Subcutaneous abdominal adipose tissue (tissue), 5 donors: Measurements from ENCODE around the gene SLC30A2.

Experiments
- H3K27ac ChIP-seq: one replicate; pipeline ENCODE4 v1.7.0; 2013; ENCODE audit warnings: low read depth, mild to moderate bottlenecking, inconsistent platforms, low read length, moderate library complexity
- H3K27me3 ChIP-seq, 5 donors: one replicate each; pipeline ENCODE4 v1.7.0; 2013; ENCODE audit warnings: low read length in 5 of 5, inconsistent platforms in 1 of 5; ENCODE audit not compliant: control insufficient read depth in 5 of 5, insufficient read depth in 4 of 5
- H3K36me3 ChIP-seq, 5 donors: one replicate each; pipeline ENCODE4 v1.7.0; 2013; ENCODE audit warnings: low read length in 5 of 5; ENCODE audit not compliant: control insufficient read depth in 5 of 5, insufficient read depth in 5 of 5
- H3K4me1 ChIP-seq, 5 donors: one replicate each; pipeline ENCODE4 v1.7.0; 2013; ENCODE audit warnings: low read length in 5 of 5, mild to moderate bottlenecking in 3 of 5, moderate library complexity in 1 of 5; ENCODE audit not compliant: control insufficient read depth in 5 of 5, insufficient read depth in 5 of 5
- H3K4me3 ChIP-seq, 5 donors: one replicate each; pipeline ENCODE4 v1.7.0; 2013; ENCODE audit warnings: low read length in 5 of 5, low read depth in 1 of 5
- H3K9ac ChIP-seq, 5 donors: one replicate each; pipeline ENCODE4 v1.7.0; 2013; ENCODE audit warnings: low read length in 5 of 5, mild to moderate bottlenecking in 4 of 5, moderate library complexity in 3 of 5
- H3K9me3 ChIP-seq, 5 donors: one replicate each; pipeline ENCODE4 v1.7.0; 2013; ENCODE audit warnings: low read length in 5 of 5; ENCODE audit not compliant: control insufficient read depth in 5 of 5
- donor health status: healthy.
- donor health status: healthy.
- donor health status: healthy.
- donor health status: healthy.
- donor health status: healthy.

SLC30A2 gene

DNA sequence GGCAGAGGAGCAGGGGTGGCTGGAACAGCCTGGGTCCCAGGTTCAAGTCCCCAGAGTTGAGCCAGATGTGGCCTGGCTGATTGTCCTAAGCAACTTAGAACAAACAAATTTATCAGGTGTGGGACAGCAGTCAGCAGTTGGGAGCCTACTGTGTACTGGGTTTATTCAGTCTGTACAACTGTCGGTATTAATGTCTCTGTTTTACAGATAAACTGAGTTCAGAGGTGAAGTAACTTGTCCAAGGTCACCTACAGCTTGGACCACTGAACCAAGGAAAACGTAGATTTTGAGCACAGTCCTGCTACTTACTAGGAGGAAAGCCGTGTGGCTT is 36.1 kb upstream of the SLC30A2 start:
- Histone ChIP-seq H3K27me3 (peaks cover 6 to 17% (median 13%) of the 10 kb centered on the region in 5 donors), H3K9me3 (no peaks in the 10 kb centered on the region), H3K4me3 (no peak overlapping the region), H3K36me3 (no peaks in the 10 kb centered on the region), H3K9ac (no peak overlapping the region), H3K4me1 (no peaks in the 10 kb centered on the region), H3K27ac (no peak overlapping the region)

GRCh38 chr1:26081267-26082019 is 35.5 kb upstream of the SLC30A2 start:
- Histone ChIP-seq H3K36me3 (no peaks in the 10 kb centered on the region), H3K27me3 (peaks cover 6 to 18% (median 13%) of the 10 kb centered on the region in 5 donors), H3K9me3 (no peaks in the 10 kb centered on the region), H3K27ac (no peak overlapping the region), H3K9ac (no peak overlapping the region), H3K4me3 (no peak overlapping the region), H3K4me1 (no peaks in the 10 kb centered on the region)

DNA sequence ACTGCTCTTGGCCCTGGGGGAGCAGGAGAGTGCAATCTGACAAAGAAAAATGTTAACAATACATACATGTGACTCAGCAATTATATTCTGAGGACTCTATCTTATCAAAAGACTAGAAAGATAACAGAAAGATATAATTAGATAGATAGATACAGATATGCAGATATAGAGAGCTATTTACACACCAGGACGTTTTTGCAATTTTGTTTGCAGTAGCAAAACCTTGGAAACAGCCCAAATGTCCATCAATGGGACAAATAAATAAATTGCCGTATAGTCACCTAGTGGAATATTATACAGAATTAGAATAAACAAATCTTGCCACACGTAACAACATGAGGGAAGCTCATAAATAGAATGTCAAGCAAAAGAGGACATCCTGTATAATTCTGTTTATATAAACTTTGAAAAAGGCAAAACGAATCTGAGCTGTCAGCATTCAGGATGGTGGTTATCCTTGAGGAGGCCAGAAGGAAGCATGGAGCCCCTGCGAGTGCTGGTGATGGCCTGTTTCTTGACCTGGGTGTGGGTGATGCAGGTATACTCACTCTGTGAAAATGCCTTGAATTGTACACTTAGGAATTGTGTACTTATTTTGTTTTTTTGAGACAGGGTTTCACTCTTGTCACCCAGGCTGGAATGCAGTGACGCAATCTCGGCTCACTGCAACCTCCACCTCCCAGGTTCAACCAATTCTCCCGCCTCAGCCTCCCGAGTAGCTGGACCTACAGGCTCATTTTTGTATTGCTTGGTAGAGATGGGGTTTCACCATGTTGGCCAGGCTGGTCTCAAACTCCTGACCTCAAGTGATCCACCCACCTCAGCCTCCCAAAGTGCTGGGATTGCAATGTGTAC is 34.3 kb upstream of the SLC30A2 start:
- Histone ChIP-seq H3K9ac (no peak overlapping the region), H3K4me1 (no peaks in the 10 kb centered on the region), H3K36me3 (no peaks in the 10 kb centered on the region), H3K27ac (no peak overlapping the region), H3K9me3 (no peaks in the 10 kb centered on the region), H3K4me3 (no peak overlapping the region), H3K27me3 (peaks cover 9 to 30% (median 14%) of the 10 kb centered on the region in 5 donors)

DNA sequence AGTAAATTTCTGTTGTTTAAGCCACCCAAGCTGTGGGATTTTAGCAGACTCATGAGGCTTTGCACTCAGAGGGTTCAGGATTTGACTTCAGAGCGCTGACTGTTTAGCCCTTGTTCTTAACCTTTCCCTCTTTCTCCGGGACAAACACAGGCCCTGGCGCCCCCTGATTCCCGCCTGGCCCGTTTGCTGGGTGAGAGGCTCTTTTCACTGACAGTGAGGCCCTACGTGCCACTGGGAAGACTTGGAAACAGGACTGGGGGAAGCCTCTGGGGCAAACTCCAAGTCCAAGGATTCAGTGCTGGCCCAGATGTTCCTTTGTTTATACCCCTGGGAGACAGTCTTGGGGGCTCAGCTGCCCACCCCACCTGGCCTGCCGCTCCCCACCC is 33.3 kb upstream of the SLC30A2 start:
- Histone ChIP-seq H3K27me3 (peaks cover 6 to 28% (median 8%) of the 10 kb centered on the region in 5 donors), H3K9me3 (no peaks in the 10 kb centered on the region), H3K27ac (no peak overlapping the region), H3K9ac (no peak overlapping the region), H3K4me1 (no peaks in the 10 kb centered on the region), H3K36me3 (no peaks in the 10 kb centered on the region), H3K4me3 (no peak overlapping the region)

GRCh38 chr1:26078286-26079177 is 32.6 kb upstream of the SLC30A2 start:
- H3K9ac ChIP-seq, result no peak overlapping the region
- H3K9me3 ChIP-seq, result no peaks in the 10 kb centered on the region
- peaks cover 5 to 27% (median 8%) of the 10 kb centered on the region in 5 donors for H3K27me3 ChIP-seq
- H3K4me3 ChIP-seq, result no peak overlapping the region
- no peaks in the 10 kb centered on the region for H3K36me3 ChIP-seq
- no peaks in the 10 kb centered on the region for H3K4me1 ChIP-seq
- H3K27ac ChIP-seq, result no peak overlapping the region

GRCh38 chr1:26077524-26077923 is 31.6 kb upstream of the SLC30A2 start:
- H3K4me1 ChIP-seq, result no peaks in the 10 kb centered on the region
- no peak overlapping the region for H3K9ac ChIP-seq
- peaks cover 0 to 26% (median 11%) of the 10 kb centered on the region in 5 donors for H3K27me3 ChIP-seq
- no peaks in the 10 kb centered on the region for H3K36me3 ChIP-seq
- H3K4me3 ChIP-seq, result no peak overlapping the region
- H3K27ac ChIP-seq, result no peak overlapping the region
- no peaks in the 10 kb centered on the region for H3K9me3 ChIP-seq

GRCh38 chr1:26075421-26076144 is 29.7 kb upstream of the SLC30A2 start:
- H3K27ac ChIP-seq, result no peak overlapping the region
- H3K27me3 ChIP-seq, result peaks cover 0 to 29% (median 14%) of the 10 kb centered on the region in 5 donors
- no peaks in the 10 kb centered on the region for H3K9me3 ChIP-seq
- no peaks in the 10 kb centered on the region for H3K4me1 ChIP-seq
- no peak overlapping the region for H3K9ac ChIP-seq
- no peaks in the 10 kb centered on the region for H3K36me3 ChIP-seq
- no peak overlapping the region for H3K4me3 ChIP-seq

DNA sequence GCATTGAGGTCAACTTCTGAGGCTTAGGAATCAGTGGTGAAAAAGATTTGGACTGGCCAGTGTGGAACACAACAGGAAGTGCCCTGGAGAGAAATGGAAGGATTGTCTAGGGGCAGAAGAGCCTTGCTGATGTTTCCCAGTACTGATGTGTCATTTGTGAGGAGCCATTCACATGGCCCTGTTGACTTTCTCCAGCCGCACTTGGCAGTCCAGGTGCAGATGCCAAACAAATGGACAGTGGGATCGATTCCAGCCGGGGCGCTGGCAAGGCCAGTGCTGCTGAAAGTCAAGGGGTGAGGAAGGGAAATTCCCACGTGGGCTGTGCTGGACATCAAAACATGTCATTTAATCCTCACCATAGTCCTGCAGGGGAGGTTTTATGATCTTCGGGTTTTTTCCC is 26.4 kb upstream of the SLC30A2 start:
- H3K4me1 ChIP-seq, result no peaks in the 10 kb centered on the region
- peaks cover 1 to 31% (median 19%) of the 10 kb centered on the region in 5 donors for H3K27me3 ChIP-seq
- no peak overlapping the region for H3K9ac ChIP-seq
- no peaks in the 10 kb centered on the region for H3K36me3 ChIP-seq
- H3K27ac ChIP-seq, result no peak overlapping the region
- no peak overlapping the region for H3K4me3 ChIP-seq
- H3K9me3 ChIP-seq, result no peaks in the 10 kb centered on the region

DNA sequence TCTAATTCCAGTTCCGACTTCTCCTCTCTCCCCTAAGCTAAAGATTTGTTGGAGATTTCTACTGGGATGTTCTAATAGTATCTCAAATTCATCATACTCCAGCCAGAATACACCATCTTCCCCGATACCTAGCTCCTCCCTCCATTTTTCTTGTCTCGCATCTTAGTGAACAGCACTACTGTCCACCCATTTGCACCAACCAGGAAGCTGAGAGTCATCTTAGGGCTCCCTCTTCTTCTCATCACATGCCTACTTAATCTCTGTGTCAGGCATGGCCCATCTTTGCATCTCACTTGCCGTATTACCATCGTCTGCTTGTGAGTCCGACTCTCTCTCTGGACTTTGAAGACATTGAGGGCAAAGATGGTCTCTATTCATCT is 25.0 kb upstream of the SLC30A2 start:
- no peak overlapping the region for H3K27ac ChIP-seq
- no peaks in the 10 kb centered on the region for H3K9me3 ChIP-seq
- peaks cover 8 to 36% (median 25%) of the 10 kb centered on the region in 5 donors for H3K27me3 ChIP-seq
- no peak overlapping the region for H3K4me3 ChIP-seq
- no peaks in the 10 kb centered on the region for H3K36me3 ChIP-seq
- no peaks in the 10 kb centered on the region for H3K4me1 ChIP-seq
- no peak overlapping the region for H3K9ac ChIP-seq
